Activated T-helper 9 cell treated with anti-CD3 and anti-CD28 coated beads, Interleukin-2, amount 50 U/mL, for 16 hours (primary cell): Measurements from ENCODE around the gene CFAP58.

Source experiments
- DNase-seq: peaks from one replicate; pipeline ENCODE4 v3.0.0-alpha.2; 2020; ENCODE audit warnings: low read depth

CFAP58 gene

GRCh38 chr10:104487794-104488438 is 134.3 kb downstream of the CFAP58 start:
- DNase-seq = no peak

GRCh38 chr10:104488439-104488832 is 134.8 kb downstream of the CFAP58 start:
- no peak for DNase-seq

- no peak for DNase-seq
Observed at GRCh38 chr10:104492329-104492940, 138.8 kb downstream of the CFAP58 start.

- DNase-seq = no peak
Observed at GRCh38 chr10:104498347-104499081, 144.9 kb downstream of the CFAP58 start.

- no peak for DNase-seq
Observed at GRCh38 chr10:104501449-104501848, 147.8 kb downstream of the CFAP58 start.

GRCh38 chr10:104501864-104502579 is 148.4 kb downstream of the CFAP58 start:
- DNase-seq = no peak

- no peak for DNase-seq
Observed at GRCh38 chr10:104502907-104503306, 149.3 kb downstream of the CFAP58 start.
